Endodermal cell (in vitro differentiated cells): ENCODE measurements around the gene MYO19. TPM values are rescaled to one million over a fixed set of nuclear protein-coding genes. Genes with fewer than 3 reads are reported as not detected.
A peak's percentile ranks its signal among the peaks of the same experiment; 100 is the strongest.

ENCODE experiments used
- DNase-seq: peaks from one replicate; pipeline ENCODE4 v3.0.0-alpha.2; 2017
- H3K27ac ChIP-seq: 2 replicates; pipeline ENCODE4 v1.5.1; 2013; ENCODE audit warnings: mild to moderate bottlenecking, low read depth, low read length, moderate library complexity
- H3K27me3 ChIP-seq: 2 replicates; pipeline ENCODE4 v1.6.1; 2013; ENCODE audit warnings: mild to moderate bottlenecking, low read length, moderate library complexity; ENCODE audit not compliant: insufficient read depth, control insufficient read depth, poor library complexity, severe bottlenecking
- H3K36me3 ChIP-seq: 2 replicates; pipeline ENCODE4 v1.7.0; 2013; ENCODE audit warnings: mild to moderate bottlenecking, low read length, moderate library complexity; ENCODE audit not compliant: control insufficient read depth, insufficient read depth
- H3K4me1 ChIP-seq: one replicate; pipeline ENCODE4 v1.7.0; 2013; ENCODE audit warnings: low read length; ENCODE audit not compliant: control insufficient read depth, insufficient read depth
- H3K4me3 ChIP-seq: 2 replicates; pipeline ENCODE4 v1.5.1; 2013; ENCODE audit warnings: mild to moderate bottlenecking, low read length, moderate library complexity
- H3K9ac ChIP-seq: 2 replicates; pipeline ENCODE4 v1.6.1; 2013; ENCODE audit warnings: mild to moderate bottlenecking, low read length, moderate library complexity; ENCODE audit not compliant: poor library complexity, severe bottlenecking; ENCODE audit errors: extremely low read depth
- H3K9me3 ChIP-seq: 2 replicates; pipeline ENCODE4 v1.6.1; 2013; ENCODE audit warnings: mild to moderate bottlenecking, low read length, moderate library complexity; ENCODE audit not compliant: control insufficient read depth
- H3K27ac Mint-ChIP-seq: 2 replicates; pipeline ENCODE4 v1.8.0; 2020; ENCODE audit warnings: mixed read lengths
- H3K27me3 Mint-ChIP-seq: 2 replicates; pipeline ENCODE4 v1.8.0; 2021; ENCODE audit warnings: mild to moderate bottlenecking, mixed read lengths; ENCODE audit not compliant: insufficient read depth
- H3K36me3 Mint-ChIP-seq: 2 replicates; pipeline ENCODE4 v1.8.0; 2020; ENCODE audit warnings: low read depth, mixed read lengths
- H3K4me1 Mint-ChIP-seq: 2 replicates; pipeline ENCODE4 v1.8.0; 2020; ENCODE audit warnings: mixed read lengths
- H3K4me3 Mint-ChIP-seq: 2 replicates; pipeline ENCODE4 v1.8.0; 2020; ENCODE audit warnings: mild to moderate bottlenecking, moderate library complexity, mixed read lengths
- H3K9me3 Mint-ChIP-seq: 2 replicates; pipeline ENCODE4 v1.8.0; 2020; ENCODE audit warnings: mild to moderate bottlenecking, mixed read lengths
- CTCF ChIP-seq: fragments of 200-600 bp; sonication (generic); conservative IDR thresholded peaks from 2 replicates; pipeline ENCODE4 v1.5.0; 2021; ENCODE audit warnings: antibody characterized with exemption, mild to moderate bottlenecking
- WGBS, 2 experiments: methylation state at CpG; one replicate each; pipeline versions ENCODE4 v1.1.5 to v1.1.7; 2013; ENCODE audit warnings: missing lambda C conversion rate in 2 of 2, mixed read lengths in 1 of 2; ENCODE audit not compliant: insufficient coverage in 1 of 2, insufficient read length in 1 of 2; 5-methylcytosine and 5-hydroxymethylcytosine counted together
- total RNA-seq, 2 donors: library from RNA; stranded (reverse); fragmentation: NEBNext Ultra II Directional in 1 of 2; extraction: Animal tissue kit (Norgen Biotek cat#: 25700) in 1 of 2; gene quantifications; 2 replicates in 1 of 2; 3 replicates in 1 of 2; pipeline ENCODE4 v1.2.1, GENCODE V29; 2021

The MYO19 gene
- total RNA-seq, 2 donors from 2014 or later: 133 to 154 TPM

GRCh38 chr17:36498560-36499300, 35.9 kb downstream of the MYO19 start:
- 92% methylated on average over 7 of the region's 7 CpGs for WGBS, 2 experiments
- H3K4me3 ChIP-seq: no peak overlapping the region
- Mint-ChIP-seq H3K36me3 (peaks cover 66% of the 10 kb centered on the region), H3K9me3 (no peaks in the 10 kb centered on the region), H3K4me3 (no peak overlapping the region), H3K27me3 (no peaks in the 10 kb centered on the region), H3K27ac (no peak overlapping the region), H3K4me1 (peaks cover 28% of the 10 kb centered on the region)
- peak; percentile 41 for DNase-seq
- H3K27me3 ChIP-seq: no peaks in the 10 kb centered on the region
- peaks cover 26% of the 10 kb centered on the region for H3K4me1 ChIP-seq
- H3K36me3 ChIP-seq: peaks cover 90% of the 10 kb centered on the region
- H3K9me3 ChIP-seq: no peaks in the 10 kb centered on the region
- TF ChIP-seq CTCF: no peak
- H3K9ac ChIP-seq: no peak overlapping the region
- H3K27ac ChIP-seq: no peak overlapping the region

GRCh38 chr17:36498155-36498554, 36.5 kb downstream of the MYO19 start:
- peak; percentile 42 for DNase-seq
- Histone ChIP-seq H3K4me1 (peaks cover 26% of the 10 kb centered on the region), H3K27me3 (no peaks in the 10 kb centered on the region), H3K4me3 (no peak overlapping the region), H3K9ac (no peak overlapping the region), H3K36me3 (peaks cover 90% of the 10 kb centered on the region), H3K27ac (no peak overlapping the region), H3K9me3 (no peaks in the 10 kb centered on the region)
- no peak overlapping the region for H3K4me3 Mint-ChIP-seq
- whole genome bisulfite sequencing, 2 experiments: 89 to 96% methylated on average over 7 to 9 of the region's 9 CpGs
- H3K4me1 Mint-ChIP-seq: peaks cover 29% of the 10 kb centered on the region
- no peak for TF ChIP-seq CTCF
- peaks cover 62% of the 10 kb centered on the region for H3K36me3 Mint-ChIP-seq
- no peak overlapping the region for H3K27ac Mint-ChIP-seq
- no peaks in the 10 kb centered on the region for H3K27me3 Mint-ChIP-seq
- H3K9me3 Mint-ChIP-seq: no peaks in the 10 kb centered on the region

- Histone ChIP-seq H3K4me3 (no peak overlapping the region), H3K27ac (peak overlapping the region; percentile 76), H3K9me3 (no peaks in the 10 kb centered on the region), H3K27me3 (no peaks in the 10 kb centered on the region), H3K9ac (peak overlapping the region; percentile 52), H3K36me3 (peaks cover 94% of the 10 kb centered on the region), H3K4me1 (peaks cover 20% of the 10 kb centered on the region)
- peak; percentile 79 for DNase-seq
- Mint-ChIP-seq H3K9me3 (no peaks in the 10 kb centered on the region), H3K4me3 (no peak overlapping the region), H3K4me1 (peaks cover 36% of the 10 kb centered on the region), H3K27ac (peak overlapping the region; percentile 95), H3K27me3 (no peaks in the 10 kb centered on the region), H3K36me3 (peaks cover 68% of the 10 kb centered on the region)
- WGBS, 2 experiments: 63 to 86% methylated on average over 5 to 9 of the region's 9 CpGs
- TF ChIP-seq CTCF: no peak
These were observed 38.5 kb downstream of the MYO19 start for GRCh38 chr17:36496018-36496789.
